HG03432 (cell line): ENCODE results near the gene ATL1.
A peak's percentile ranks its signal among the peaks of the same experiment; 100 is the strongest.
"Not testable (repeated sequence)": the region's sequence is repeated elsewhere in the genome, so short reads cannot be mapped to it uniquely, and the experiment has no call there.

Experiments
- ATAC-seq: cut with Tn5 transposase; IDR thresholded peaks from one replicate; pipeline ENCODE4 v1.9.1; 2021; ENCODE audit warnings: mild to moderate bottlenecking, moderate library complexity; ENCODE audit not compliant: unreplicated experiment

The ATL1 gene

DNA sequence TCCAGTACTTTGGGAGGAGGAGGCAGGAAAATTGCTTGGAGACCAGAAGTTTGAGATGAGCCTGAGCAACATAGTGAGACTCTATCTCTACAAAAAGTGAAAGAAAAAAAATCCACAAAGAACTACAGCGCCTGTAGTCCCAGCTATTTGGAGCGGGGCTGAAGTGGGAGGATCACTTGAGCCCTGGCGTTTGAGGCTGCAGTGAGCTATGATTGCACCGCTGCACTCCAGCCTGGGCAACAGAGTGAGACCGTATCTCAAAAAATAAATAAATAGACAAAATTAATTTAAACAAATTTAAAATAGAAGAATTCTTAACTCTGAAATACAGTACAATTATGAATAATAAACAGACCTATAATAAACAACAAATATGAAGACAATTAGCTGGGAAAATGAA is 40.9 kb downstream of the ATL1 start:
- no peak for ATAC-seq

DNA sequence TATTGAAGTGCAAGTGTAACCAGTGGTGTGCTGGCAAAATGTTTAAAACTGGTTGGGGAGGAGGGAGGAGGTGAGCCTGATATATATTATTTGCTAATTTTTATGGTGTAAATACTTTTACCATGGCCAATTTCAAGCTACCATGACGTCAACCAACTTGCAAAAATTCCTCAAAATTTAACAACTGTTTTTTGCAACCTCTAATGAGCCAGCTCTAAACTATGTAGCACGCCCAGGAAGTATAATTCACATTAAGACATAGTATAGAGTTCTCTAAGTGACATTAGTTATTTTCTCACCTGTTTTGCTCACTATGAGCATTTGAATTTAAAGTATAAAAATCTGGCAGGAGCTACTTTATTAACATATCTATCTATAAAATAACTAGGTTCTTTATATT is 41.4 kb downstream of the ATL1 start:
- ATAC-seq = no peak

DNA sequence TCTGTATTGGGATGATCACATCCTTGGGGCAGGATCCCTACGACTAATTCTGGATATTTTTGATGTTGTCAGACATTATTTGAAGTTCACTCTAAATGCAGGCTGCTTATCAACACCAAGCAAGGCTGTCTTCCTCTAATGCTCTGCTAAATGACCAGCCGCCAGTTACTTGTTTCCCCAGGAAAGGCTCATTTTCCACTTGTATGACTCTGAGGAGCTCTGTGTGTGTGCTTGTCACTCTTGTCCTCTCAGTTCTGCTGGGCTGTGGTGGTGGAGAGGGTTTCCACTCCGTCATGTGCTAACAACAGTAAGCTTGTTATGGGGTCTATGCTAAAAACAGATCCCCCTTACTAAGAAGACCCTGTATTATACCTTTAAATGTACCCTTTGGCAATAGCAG is 42.1 kb downstream of the ATL1 start:
- ATAC-seq = no peak

DNA sequence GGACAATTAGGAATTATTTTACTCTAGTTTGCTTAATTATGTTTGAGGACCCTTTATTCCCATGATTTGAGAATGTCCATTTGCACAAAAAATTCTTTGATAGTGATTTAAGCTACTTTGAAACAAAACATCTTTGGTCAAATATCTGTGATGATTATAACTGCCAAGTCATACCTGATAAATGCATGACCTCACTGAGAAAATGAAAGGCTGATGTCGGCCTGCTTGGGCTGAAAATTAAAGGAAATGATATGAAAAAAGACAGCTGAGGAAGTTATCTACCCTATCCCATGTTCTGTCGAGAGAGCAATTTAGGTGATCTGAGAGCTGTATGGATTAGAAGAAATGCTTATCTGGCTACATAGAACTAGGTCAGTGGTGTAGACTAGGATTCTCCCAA is 43.6 kb downstream of the ATL1 start:
- no peak for ATAC-seq

DNA sequence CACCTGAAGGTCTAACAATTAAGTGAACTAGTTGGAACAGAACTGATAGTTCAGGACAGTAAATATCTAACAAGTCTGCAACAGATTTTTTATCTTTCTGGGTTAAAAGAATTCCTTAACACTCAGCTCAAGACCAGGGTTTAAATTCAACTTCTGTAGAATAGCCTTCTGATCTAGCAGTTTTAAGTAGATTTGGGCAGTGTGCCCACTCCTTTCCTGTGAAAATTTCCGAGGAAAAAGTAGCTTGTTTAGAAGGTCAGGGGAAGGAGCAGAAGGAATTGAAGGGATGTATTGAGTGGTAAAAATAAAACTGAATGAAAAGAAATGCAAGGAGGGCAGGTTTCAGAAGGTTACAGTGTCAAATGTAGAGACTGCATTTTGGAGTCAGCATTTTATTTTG is 45.8 kb downstream of the ATL1 start:
- ATAC-seq = no peak

DNA sequence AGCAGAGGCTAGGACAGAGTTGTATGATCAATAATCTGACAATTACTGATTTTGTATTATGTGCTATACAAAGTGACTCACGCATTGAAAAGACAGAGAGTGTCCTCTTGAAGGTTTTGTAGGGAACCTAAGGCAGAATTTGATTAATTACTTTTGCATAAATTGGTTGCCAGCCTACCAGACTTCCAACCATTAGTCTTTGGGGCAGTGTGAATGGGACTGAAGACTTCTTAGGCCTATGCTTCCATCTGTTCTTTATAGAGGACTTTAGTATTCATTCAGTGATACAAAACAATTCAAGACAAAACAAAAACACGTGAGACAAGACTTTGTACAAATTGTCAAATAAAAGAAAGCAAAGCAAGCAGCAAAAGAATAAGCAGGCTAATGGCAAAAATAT is 46.5 kb downstream of the ATL1 start:
- ATAC-seq = no peak

DNA sequence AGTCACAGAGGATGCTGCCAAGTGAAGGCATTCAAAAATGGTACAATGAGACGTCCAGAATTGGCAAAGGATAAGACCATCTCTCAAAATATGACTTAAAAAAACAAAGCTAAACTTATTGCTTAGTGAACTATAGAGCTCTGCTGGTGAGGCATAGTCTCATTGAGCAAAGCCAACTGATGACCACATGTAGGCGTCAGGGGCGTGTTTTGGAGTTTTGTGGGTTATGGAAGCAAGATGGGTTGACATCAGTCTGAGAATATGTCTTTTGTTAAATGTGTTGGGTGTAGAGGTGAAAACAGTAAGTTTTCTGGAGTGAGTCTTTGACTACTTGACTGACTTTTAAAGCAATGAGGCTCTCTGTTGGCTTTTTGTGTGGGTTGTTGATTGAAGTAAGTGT is 47.2 kb downstream of the ATL1 start:
- no peak for ATAC-seq

DNA sequence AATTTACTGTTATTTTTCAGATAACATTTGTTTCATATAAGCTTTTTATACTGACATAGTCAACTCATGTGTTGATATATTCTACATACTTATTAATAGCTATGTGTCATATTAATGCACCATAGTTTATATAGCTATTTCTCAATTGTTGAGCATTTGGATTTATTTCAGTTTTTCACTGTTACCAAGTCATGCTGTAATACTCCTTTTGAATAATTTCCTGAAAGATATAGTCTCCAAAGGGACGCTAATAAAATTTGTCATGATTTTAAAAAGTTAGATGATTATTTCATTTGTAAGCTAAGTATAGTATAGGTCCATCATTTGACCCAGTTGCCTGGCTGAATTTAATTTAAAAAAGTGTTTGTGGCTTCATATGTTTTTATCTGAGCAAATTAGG is 47.8 kb downstream of the ATL1 start:
- no peak for ATAC-seq

DNA sequence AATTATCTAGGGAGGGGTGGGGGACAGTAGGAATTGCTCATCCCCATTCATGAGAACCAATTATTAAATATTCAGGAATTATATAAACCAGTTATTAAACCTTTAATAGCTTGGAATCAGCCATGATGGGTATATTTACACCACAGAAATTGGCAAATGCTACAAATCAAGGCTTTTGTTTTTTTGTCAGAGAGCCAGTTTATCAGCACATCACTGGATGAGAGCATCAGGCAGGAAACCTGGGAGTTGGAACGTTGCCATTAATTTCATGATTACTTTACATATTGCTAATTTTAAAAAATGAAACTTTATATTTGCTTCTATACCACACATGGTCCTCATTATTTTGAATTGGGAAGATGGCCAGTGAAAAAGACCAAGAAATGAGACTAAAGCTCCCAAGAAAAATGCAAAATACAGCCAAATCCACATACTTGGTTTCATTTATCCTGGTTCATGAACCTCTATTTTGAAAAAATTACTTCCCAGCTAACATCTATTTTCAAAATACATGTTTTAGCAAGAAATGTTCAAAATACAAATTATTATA is 48.4 kb downstream of the ATL1 start:
- ATAC-seq = no peak

DNA sequence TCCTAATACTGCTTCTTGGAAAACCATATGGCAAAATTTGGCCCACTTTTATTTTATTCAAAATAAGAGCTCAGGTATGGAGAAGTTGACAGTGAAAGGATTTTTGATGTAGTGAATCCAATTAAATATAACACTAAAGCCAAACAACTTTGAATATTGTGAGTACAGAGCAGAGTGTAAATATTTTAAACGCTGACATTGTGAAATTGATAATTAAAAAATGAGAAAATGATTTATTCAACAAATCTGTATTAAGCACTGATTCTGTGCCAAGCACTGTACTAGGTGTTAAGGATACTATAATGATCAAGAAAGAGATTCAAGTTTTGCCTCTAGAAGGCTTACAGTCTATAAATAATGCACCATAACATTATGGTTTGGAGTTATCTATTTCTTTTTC is 50.5 kb downstream of the ATL1 start:
- no peak for ATAC-seq

DNA sequence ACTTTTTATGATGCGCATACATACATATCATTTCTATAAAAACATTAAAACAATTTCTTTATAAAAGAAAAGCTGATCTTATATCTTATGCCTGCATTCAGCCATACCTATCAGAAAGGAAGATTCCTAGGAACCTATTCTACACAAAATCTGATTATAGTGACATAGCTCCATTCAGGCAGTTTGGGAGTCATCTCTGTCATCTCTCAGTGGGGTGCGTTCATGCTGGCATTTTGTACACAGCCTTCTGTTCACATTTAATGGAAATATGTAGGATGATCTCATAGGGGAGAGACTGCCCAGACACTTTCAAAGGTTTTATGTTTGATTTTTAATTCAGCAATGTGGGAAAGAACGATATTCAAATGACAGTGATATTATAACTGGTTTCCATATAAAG is 52.9 kb downstream of the ATL1 start:
- no peak for ATAC-seq

DNA sequence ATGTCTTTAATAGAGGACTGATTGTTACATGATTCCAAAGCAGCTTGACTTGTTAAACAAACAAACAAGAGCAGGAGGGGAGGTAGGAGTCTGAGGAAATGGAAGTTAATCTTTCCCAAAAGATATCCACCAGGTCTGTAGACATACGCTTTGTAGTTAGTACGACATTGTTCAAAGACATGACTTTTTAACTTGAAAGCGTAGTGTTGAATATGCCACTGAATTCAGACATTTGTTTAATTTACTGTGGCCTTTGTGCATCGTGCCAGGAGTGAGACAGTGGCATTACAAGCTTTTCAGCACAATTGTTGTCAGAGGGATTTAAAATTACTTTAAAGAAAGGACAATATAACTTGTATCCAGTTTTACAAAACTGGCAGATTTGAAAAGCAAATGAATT is 55.1 kb downstream of the ATL1 start:
- ATAC-seq = no peak

DNA sequence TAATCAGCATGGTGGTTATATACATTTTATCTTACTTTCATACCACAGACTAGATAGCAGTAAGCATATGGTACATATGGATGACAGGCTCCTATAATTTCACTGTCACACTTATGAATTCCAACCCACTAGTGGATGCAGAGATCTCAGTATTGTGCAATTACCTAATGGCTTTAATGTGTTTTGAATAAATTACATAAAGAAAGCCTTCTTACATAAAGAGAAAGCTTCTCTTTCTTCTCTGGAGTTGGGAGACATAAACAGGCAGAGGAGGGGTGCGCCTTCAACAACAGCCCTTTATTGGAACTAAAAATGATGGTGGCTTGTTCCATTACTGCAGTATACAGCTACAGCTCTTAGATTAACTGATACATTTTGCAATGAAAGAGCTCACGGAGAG is 55.6 kb downstream of the ATL1 start:
- ATAC-seq = no peak

DNA sequence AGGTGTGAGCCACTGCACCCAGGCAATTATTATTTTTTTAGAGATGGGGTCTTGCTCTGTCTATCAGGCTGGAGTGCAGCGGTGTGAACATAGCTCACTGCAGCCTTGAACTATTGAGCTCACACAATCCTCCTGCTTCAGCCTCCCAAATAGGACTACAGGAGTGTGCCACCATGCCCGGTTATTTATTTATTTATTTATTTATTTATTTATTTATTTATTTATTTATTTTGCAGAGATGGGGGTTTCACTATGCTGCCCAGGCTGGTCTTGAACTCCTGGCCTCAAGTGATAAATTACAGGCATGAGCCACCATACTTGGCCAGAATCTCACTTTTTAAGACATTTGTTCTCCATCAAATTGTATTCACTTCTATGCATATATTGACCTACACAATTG is 56.3 kb downstream of the ATL1 start:
- no peak for ATAC-seq

DNA sequence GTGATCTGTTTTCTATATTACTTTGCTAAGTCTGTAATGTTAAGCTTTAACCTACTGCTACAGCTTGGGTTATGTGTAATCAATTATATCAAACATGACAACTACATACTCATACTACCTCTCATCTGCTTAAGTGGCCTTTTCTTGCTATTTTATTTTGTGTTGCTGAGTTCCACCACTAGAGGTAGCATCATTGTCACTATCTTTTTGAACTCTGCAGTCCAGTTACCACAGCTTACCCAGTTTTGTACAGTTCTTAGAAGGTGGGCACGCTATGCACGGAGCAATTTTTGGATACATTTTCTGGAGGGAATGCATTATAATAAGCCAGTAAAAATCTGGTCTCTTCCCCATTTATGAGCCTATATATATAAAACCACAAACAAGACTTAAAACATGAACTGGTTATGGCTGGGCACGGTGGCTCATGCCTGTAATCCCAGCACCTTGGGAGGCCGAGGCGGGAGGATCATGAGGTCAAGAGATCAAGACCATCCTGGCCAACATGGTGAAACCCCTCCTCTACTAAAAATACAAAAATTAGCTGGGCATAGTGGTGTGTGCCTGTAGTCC is 59.7 kb downstream of the ATL1 start:
- ATAC-seq = peak; percentile 69

DNA sequence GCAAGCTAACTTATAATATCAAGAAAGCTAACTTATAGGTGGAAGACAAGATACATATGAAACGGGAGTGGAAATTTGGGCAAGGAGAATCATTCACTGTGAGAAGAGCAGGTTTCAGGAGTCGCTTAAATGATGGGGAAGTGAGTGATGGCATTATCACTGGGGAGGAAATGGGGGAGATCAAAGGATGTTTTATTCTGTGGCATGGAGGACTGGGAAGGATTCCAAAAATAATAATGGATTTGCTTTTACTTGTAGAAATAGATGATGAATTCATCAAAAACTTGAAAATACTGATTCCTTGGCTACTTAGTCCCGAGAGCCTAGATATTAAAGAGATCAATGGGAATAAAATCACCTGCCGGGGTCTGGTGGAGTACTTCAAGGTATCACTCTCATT is 60.4 kb downstream of the ATL1 start:
- no peak for ATAC-seq

DNA sequence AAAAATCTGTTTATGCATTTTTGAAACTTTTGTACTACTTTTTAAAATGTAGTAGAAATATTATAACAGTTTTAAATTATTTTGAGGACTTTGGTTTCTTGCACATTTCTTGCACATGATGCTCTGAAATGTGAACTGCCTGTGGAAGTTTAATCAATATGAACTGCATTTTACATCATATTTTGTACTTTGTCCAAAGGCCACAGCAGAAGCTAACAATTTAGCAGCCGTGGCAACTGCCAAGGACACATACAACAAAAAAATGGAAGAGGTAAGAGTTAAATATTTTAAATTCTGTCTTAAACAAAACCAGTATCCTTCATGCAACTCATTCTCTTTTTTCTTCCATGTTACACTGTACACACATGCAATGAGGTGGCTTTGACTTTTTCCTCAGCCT is 63.0 kb downstream of the ATL1 start:
- ATAC-seq = no peak

DNA sequence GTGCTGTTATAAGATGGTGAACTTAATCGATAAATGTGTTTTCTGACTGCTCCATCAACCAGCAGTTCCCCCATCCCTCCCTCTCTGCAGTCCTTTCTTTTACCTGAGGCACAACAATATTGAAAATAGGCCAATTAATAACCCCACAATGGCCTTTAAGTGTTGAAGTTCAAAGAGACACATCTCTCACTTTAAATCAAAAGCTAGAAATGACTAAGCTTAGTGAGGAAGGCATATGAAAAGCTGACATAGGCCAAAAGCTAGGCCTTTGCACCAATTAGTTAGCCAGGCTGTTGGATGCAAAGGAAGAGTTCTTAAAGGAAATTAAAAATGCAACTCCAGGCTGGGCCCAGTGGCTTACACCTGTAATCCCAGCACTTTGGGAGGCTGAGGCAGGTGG is 64.5 kb downstream of the ATL1 start:
- no peak for ATAC-seq

DNA sequence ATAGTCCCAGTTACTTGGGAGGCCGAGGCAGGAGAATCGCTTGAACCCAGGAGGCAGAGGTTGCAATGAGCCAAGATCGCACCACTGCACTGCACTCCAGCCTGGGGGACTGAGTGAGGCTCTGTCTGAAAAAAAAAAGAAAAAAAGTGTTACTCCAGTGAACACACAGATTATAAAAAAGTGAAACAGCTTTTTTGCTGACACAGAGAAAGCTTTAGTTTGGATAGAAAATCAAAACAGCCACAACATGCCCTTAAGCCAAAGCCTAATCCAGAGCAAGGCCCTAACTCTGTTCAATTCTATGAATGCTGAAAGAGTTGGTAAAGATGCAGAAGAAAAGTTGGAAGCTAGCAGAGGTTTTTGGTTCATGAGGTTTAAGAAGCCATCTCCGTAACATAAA is 65.0 kb downstream of the ATL1 start:
- ATAC-seq = not testable (repeated sequence)

DNA sequence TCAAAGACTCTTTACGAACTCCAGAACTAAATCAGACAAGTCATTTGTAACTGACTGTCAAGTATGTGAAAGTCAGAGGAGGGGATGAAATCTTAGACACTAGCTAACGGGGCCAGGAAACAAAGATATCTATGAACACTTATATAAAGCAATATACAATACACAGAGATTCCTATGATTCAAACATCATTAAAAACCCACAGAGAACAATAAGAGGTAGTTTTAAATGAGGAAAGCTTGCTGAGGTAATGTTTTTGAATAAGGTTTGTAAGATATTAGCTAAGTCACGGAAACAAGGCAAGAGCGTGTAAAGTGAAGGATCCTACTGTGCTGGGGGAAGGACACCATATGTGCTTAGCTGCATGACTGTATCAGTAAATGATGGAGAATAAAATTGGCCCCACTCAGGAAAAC is 71.5 kb downstream of the ATL1 start:
- no peak for ATAC-seq

DNA sequence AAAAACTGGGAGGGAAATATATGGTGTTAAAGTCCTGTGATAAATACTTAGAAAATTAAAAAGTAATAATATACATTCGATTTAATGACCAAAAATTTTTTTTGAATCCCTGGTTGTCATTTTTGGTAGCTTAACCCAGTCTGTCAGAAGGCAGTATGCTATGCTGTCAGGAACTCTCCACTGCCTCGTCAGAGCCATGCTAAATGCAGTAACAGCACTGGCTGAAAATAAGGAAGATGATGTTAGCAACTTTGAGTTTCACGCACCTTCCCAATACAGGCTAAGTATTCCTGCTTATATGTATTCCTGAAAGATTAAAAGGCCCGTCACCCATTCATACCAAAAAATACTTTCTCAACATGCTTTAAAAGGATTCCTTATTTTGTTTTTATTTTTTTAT is 74.0 kb downstream of the ATL1 start:
- no peak for ATAC-seq

DNA sequence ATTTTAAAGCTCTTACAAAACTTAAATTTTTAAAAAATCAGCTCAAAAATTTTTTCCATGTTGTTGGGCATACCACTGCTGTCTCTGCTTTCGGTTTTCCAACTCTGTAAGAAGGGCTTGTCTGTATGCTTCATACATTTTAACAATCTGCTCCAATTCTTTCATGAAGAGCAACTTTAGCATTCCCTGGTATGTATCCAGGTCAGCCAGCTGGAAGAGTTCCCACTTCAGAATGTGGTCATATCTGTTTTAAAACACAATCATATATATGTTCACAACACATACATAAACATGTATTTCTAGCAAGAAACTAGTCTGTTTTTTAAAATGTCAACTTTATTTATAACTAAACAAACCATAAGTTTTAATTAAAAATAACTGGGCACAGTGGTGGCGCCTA is 75.2 kb downstream of the ATL1 start:
- ATAC-seq = no peak

DNA sequence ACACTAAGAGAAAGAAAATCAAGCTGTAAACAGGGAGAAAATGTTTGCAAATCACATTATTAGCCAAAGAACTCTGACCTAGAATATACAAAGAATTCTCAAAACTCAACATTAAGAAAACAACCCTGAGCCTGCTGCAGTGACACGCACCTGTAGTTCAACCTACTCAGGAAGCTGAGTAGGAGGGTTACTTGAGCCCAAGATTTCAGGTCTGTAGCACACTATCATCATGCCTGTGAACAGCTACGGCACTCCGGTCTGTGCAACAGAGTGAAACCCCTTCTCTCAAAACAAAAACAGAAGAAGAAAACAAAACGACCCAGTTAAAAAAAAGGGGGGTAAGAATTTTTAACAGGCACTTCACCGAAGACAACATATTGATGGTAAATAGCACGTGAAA is 87.3 kb downstream of the ATL1 start:
- ATAC-seq = peak; percentile 89

DNA sequence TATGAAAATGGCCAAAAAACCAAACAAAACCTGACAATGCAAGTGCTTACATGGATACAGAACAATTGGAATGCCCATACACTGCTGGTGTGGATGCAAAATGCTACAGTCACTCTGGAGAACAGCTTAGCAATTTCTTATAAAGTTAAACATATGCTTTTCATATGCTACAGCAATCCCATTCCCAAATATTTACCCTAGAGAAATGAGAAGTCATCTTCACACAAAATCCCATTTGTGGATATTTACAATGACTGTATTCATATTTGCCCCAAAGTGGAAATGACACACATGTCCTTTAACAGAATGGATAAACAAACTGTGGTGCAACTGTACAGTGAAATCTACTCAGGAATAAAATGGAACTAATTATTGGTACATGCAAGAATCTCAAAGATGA is 87.8 kb downstream of the ATL1 start:
- no peak for ATAC-seq
